H1 (cell line): ENCODE measurements around the gene CPED1. TPM values are rescaled to one million over a fixed set of nuclear protein-coding genes. Genes with fewer than 3 reads are reported as not detected.

Experiments used
- CTCF ChIA-PET: fragments of 300-600 bp; sonication (Branson Sonifier 250); formaldehyde crosslinking; loops from one replicate; lab custom pipeline; 2021; ENCODE audit not compliant: partially characterized antibody; lab: Charles Lee
- POLR2A ChIA-PET: fragments of 300-600 bp; sonication (Branson Sonifier 250); formaldehyde crosslinking; loops from one replicate; lab custom pipeline; 2021; ENCODE audit warnings: inconsistent platforms; ENCODE audit not compliant: partially characterized antibody; lab: Charles Lee
- DNase-seq, 2 experiments: peaks; one replicate each; pipeline versions ENCODE4 v3.0.0 to v3.0.0-alpha.2; 2010 to 2022; ENCODE audit warnings: low spot score in 2 of 2, low read depth in 1 of 2, mixed read lengths in 1 of 2
- FAIRE-seq: peaks from 2 replicates; lab custom pipeline; 2011; peaks lifted over from hg19 to GRCh38; lab: Jason Lieb, UNC
- H2AFZ ChIP-seq: 2 replicates; pipeline ENCODE4 v1.8.1; 2012; ENCODE audit warnings: low read length, inconsistent platforms
- H2AK5ac ChIP-seq: 2 replicates; pipeline ENCODE4 v1.6.1; 2013; ENCODE audit warnings: low read depth, low read length
- H2BK120ac ChIP-seq: replicated peaks from 2 replicates; pipeline ENCODE3; 2013; ENCODE audit warnings: low read depth, low read length, inconsistent platforms
- H2BK12ac ChIP-seq: 2 replicates; pipeline ENCODE4 v1.6.1; 2013; ENCODE audit warnings: low read depth, low read length
- H2BK15ac ChIP-seq: 2 replicates; pipeline ENCODE4 v1.6.1; 2013; ENCODE audit warnings: low read length
- H2BK20ac ChIP-seq: 2 replicates; pipeline ENCODE4 v1.6.1; 2013; ENCODE audit warnings: low read length
- H2BK5ac ChIP-seq: 2 replicates; pipeline ENCODE4 v1.6.1; 2013; ENCODE audit warnings: low read depth, low read length
- H3K14ac ChIP-seq: 2 replicates; pipeline ENCODE4 v1.6.1; 2013; ENCODE audit warnings: inconsistent platforms; ENCODE audit not compliant: insufficient read length
- H3K18ac ChIP-seq: 2 replicates; pipeline ENCODE4 v1.6.1; 2013; ENCODE audit warnings: low read length; ENCODE audit errors: extremely low read depth
- H3K23ac ChIP-seq: 2 replicates; pipeline ENCODE4 v1.6.1; 2013; ENCODE audit warnings: inconsistent platforms; ENCODE audit not compliant: insufficient read length
- H3K23me2 ChIP-seq: 2 replicates; pipeline ENCODE4 v1.6.1; 2013; ENCODE audit warnings: low read depth, low read length
- H3K27ac ChIP-seq: 2 replicates; pipeline ENCODE4 v1.6.1; 2011; ENCODE audit warnings: low read depth, low read length, inconsistent platforms
- H3K27me3 ChIP-seq, 4 experiments: replicated peaks in 1 of 4; 1 replicate in 1 of 4; 2 replicates in 3 of 4; pipeline versions ENCODE4 v1.6.1 to v1.8.1; 2011 to 2013; ENCODE audit warnings: low read length in 3 of 4, mild to moderate bottlenecking in 3 of 4, inconsistent platforms in 2 of 4, mixed read lengths in 2 of 4, moderate library complexity in 1 of 4; ENCODE audit not compliant: control insufficient read depth in 3 of 4, insufficient read depth in 3 of 4; ENCODE audit errors: extremely low read depth in 1 of 4
- H3K36me3 ChIP-seq, 4 experiments: 2 replicates each; pipeline versions ENCODE4 v1.6.1 to v1.8.1; 2011 to 2013; ENCODE audit warnings: mild to moderate bottlenecking in 4 of 4, low read length in 3 of 4, moderate library complexity in 2 of 4, control low read depth in 1 of 4, inconsistent platforms in 1 of 4; ENCODE audit not compliant: insufficient read depth in 4 of 4, control insufficient read depth in 2 of 4
- H3K4ac ChIP-seq: replicated peaks from 2 replicates; pipeline ENCODE3; 2013; ENCODE audit warnings: low read length, low read depth, mixed read lengths, inconsistent platforms; ENCODE audit not compliant: insufficient read length
- H3K4me1 ChIP-seq, 4 experiments: replicated peaks in 1 of 4; 1 replicate in 1 of 4; 2 replicates in 3 of 4; pipeline versions ENCODE4 v1.6.1 to v1.8.1; 2011 to 2013; ENCODE audit warnings: low read length in 3 of 4, inconsistent platforms in 2 of 4, mixed read lengths in 1 of 4; ENCODE audit not compliant: insufficient read depth in 4 of 4, control insufficient read depth in 3 of 4
- H3K4me2 ChIP-seq, 2 experiments: 2 replicates each; pipeline versions ENCODE4 v1.6.1 to v1.8.1; 2011 to 2013; ENCODE audit warnings: low read depth in 2 of 2, low read length in 2 of 2, control low read depth in 1 of 2, inconsistent platforms in 1 of 2, mild to moderate bottlenecking in 1 of 2; ENCODE audit not compliant: insufficient read depth in 1 of 2
- H3K4me3 ChIP-seq, 4 experiments: fragments of 200-600, 300-600 bp in 1 of 4; sonication (generic), shearing (Covaris generic), sonication (Bioruptor Twin) in 1 of 4; 2 replicates each; pipeline versions ENCODE4 v1.5.1 to v1.8.1; 2011 to 2016; ENCODE audit warnings: low read length in 4 of 4, low read depth in 3 of 4, control low read depth in 2 of 4, inconsistent platforms in 2 of 4, mild to moderate bottlenecking in 2 of 4, mixed read lengths in 1 of 4, moderate library complexity in 1 of 4; ENCODE audit not compliant: insufficient read depth in 2 of 4; ENCODE audit errors: extremely low read depth in 1 of 4
- H3K56ac ChIP-seq: replicated peaks from 2 replicates; pipeline ENCODE3; 2013; ENCODE audit warnings: low read depth, mild to moderate bottlenecking, mixed read lengths, low read length, inconsistent platforms; ENCODE audit not compliant: insufficient read length
- H3K79me1 ChIP-seq: 2 replicates; pipeline ENCODE4 v1.6.1; 2013; ENCODE audit warnings: low read depth, low read length, control low read depth
- H3K79me2 ChIP-seq, 2 experiments: 2 replicates each; pipeline versions ENCODE4 v1.6.1 to v1.8.1; 2012 to 2013; ENCODE audit warnings: low read length in 2 of 2, mild to moderate bottlenecking in 2 of 2, inconsistent platforms in 1 of 2; ENCODE audit not compliant: insufficient read depth in 2 of 2, control insufficient read depth in 1 of 2
- H3K9ac ChIP-seq, 4 experiments: replicated peaks in 1 of 4; 1 replicate in 1 of 4; 2 replicates in 3 of 4; pipeline versions ENCODE4 v1.6.1 to v1.8.1; 2011 to 2013; ENCODE audit warnings: low read depth in 3 of 4, low read length in 3 of 4, control low read depth in 2 of 4, mild to moderate bottlenecking in 2 of 4, moderate library complexity in 2 of 4, inconsistent platforms in 1 of 4; ENCODE audit errors: extremely low read depth in 1 of 4
- H3K9me3 ChIP-seq, 2 experiments: 2 replicates each; pipeline versions ENCODE4 v1.6.1 to v1.8.1; 2012 to 2013; ENCODE audit warnings: mild to moderate bottlenecking in 2 of 2, moderate library complexity in 2 of 2, control low read depth in 1 of 2, inconsistent platforms in 1 of 2, low read depth in 1 of 2, low read length in 1 of 2, mixed read lengths in 1 of 2; ENCODE audit not compliant: insufficient read depth in 2 of 2
- H4K20me1 ChIP-seq, 2 experiments: replicated peaks in 1 of 2; 2 replicates each; pipeline versions ENCODE3 to v1.8.1; 2011 to 2013; ENCODE audit warnings: inconsistent platforms in 2 of 2, low read length in 2 of 2, mild to moderate bottlenecking in 1 of 2; ENCODE audit not compliant: insufficient read depth in 2 of 2, control insufficient read depth in 1 of 2
- H4K5ac ChIP-seq: 2 replicates; pipeline ENCODE4 v1.6.1; 2013; ENCODE audit warnings: low read length, low read depth, mixed read lengths, inconsistent platforms; ENCODE audit not compliant: insufficient read length
- H4K8ac ChIP-seq: 2 replicates; pipeline ENCODE4 v1.8.0; 2013; ENCODE audit warnings: mild to moderate bottlenecking, moderate library complexity, low read length, inconsistent platforms; ENCODE audit not compliant: insufficient read depth; ENCODE audit errors: extremely low read depth
- H4K91ac ChIP-seq: replicated peaks from 2 replicates; pipeline ENCODE3; 2013; ENCODE audit warnings: low read length, mixed read lengths, inconsistent platforms; ENCODE audit not compliant: insufficient read length
- CTBP2 ChIP-seq: IDR thresholded peaks from 2 replicates; pipeline ENCODE4 v1.7.0; 2011; ENCODE audit warnings: borderline replicate concordance, mild to moderate bottlenecking, moderate library complexity, mixed read lengths, low read length; ENCODE audit not compliant: insufficient read depth, insufficient read length
- CTCF ChIP-seq, 3 experiments: IDR thresholded peaks; 1 replicate in 2 of 3; 2 replicates in 1 of 3; pipeline versions ENCODE4 v1.5.1 to v1.6.1; 2011; ENCODE audit warnings: low read length in 3 of 3, mild to moderate bottlenecking in 3 of 3, inconsistent platforms in 2 of 3, low read depth in 1 of 3, moderate library complexity in 1 of 3; ENCODE audit not compliant: insufficient read depth in 1 of 3; ENCODE audit errors: control extremely low read depth in 1 of 3
- E2F6 ChIP-seq: IDR thresholded peaks from 2 replicates; pipeline ENCODE4 v1.6.1; 2012; ENCODE audit warnings: inconsistent platforms
- JUN ChIP-seq: IDR thresholded peaks from 2 replicates; pipeline ENCODE4 v1.6.1; 2011; ENCODE audit warnings: low read depth, mild to moderate bottlenecking, improper control_type of control experiment, low read length
- KDM4A ChIP-seq: IDR thresholded peaks from one replicate; pipeline ENCODE4 v1.7.1; 2012; ENCODE audit warnings: low read depth, mild to moderate bottlenecking, moderate library complexity, low read length, inconsistent platforms; ENCODE audit not compliant: severe bottlenecking
- KDM5A ChIP-seq: fragments of 200-600 bp; IDR thresholded peaks from 2 replicates; pipeline ENCODE4 v1.7.1; 2012; ENCODE audit warnings: mild to moderate bottlenecking, low read length, inconsistent platforms, mixed read lengths
- MAFK ChIP-seq: IDR thresholded peaks from 2 replicates; pipeline ENCODE4 v1.6.1; 2012; ENCODE audit warnings: low read depth, mild to moderate bottlenecking, improper control_type of control experiment, low read length
- MAX ChIP-seq: IDR thresholded peaks from 2 replicates; pipeline ENCODE4 v1.6.1; 2012; ENCODE audit warnings: inconsistent platforms
- NANOG ChIP-seq: IDR thresholded peaks from 2 replicates; pipeline ENCODE4 v1.6.1; 2011; ENCODE audit warnings: low read length, low read depth, mild to moderate bottlenecking, inconsistent platforms; ENCODE audit not compliant: insufficient read depth, poor library complexity, severe bottlenecking
- PHF8 ChIP-seq: fragments of 200-600 bp; sonication (generic); conservative IDR thresholded peaks from 2 replicates; pipeline ENCODE4 v1.7.1; 2012; ENCODE audit warnings: low read depth, mild to moderate bottlenecking, inconsistent platforms, low read length, moderate library complexity
- POLR2AphosphoS5 ChIP-seq: IDR thresholded peaks from 2 replicates; pipeline ENCODE4 v1.6.1; 2011; ENCODE audit warnings: low read depth, low read length
- WGBS, 2 experiments: shearing (Covaris generic) in 1 of 2; methylation state at CpG; one replicate each; pipeline versions ENCODE4 v1.1.6 to v1.1.7; 2013 to 2015; ENCODE audit warnings: low lambda C conversion rate in 2 of 2, mixed read lengths in 2 of 2, inconsistent platforms in 1 of 2, low coverage in 1 of 2, missing lambda C conversion rate in 1 of 2; ENCODE audit not compliant: insufficient replicate concordance in 2 of 2, insufficient coverage in 1 of 2, insufficient read length in 1 of 2; ENCODE audit errors: extremely low coverage in 1 of 2, missing lambda C conversion rate in 1 of 2; 5-methylcytosine and 5-hydroxymethylcytosine counted together
- polyA plus RNA-seq, 7 experiments: library from polyadenylated mRNA; depleted of rRNA in 3 of 7; stranded (reverse) in 5 of 7; unstranded in 2 of 7; fragments of >200 nt in 5 of 7; fragments of 200-250 nt in 2 of 7; gene quantifications; 1 replicate in 5 of 7; 2 replicates in 1 of 7; 4 replicates in 1 of 7; pipeline versions ENCODE4 v1.2.1 to v1.2.3, GENCODE V29; 2011 to 2013; ENCODE audit warnings: missing spikeins in 2 of 7, mixed read lengths in 2 of 7
- total RNA-seq: library from RNA; stranded (reverse); fragmentation: NEBNext Ultra II Directional; extraction: Animal tissue kit (Norgen Biotek cat#: 25700); gene quantifications from 2 replicates; pipeline ENCODE4 v1.2.1, GENCODE V29; 2021

CPED1 gene
- total and polyA plus RNA-seq, 2 of the 8 experiments (the other 6 are each of a cell fraction or from before 2014, with no cell fraction given): 0.08 to 0.39 TPM

DNA sequence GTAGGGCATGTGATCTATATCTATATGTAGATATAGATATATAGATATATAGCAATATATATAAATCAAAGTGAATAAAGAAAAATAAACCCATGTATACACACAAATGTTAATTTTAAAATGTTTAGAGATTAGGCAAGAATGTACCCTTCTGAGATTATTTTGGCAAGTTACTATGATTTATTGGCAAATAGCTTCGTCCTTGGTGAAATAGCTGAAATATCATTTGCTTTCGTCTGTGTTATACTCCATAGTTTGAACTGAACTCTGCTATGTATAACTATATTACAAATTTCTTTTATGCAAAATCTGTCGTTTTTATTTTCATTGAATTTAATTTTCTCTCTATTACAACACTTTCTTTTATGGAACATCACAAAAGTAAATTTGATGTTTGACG, 57.5 kb downstream of the CPED1 start:
- Histone ChIP-seq H3K18ac (no peak overlapping the region), H4K91ac (no peak overlapping the region), H3K4me3 (no peak overlapping the region), H2BK12ac (no peak overlapping the region), H3K79me1 (no peaks in the 10 kb centered on the region), H3K4me2 (no peak overlapping the region), H2BK5ac (no peak overlapping the region), H4K8ac (no peak overlapping the region), H2AK5ac (no peak overlapping the region), H2AFZ (no peak overlapping the region), H3K9ac (no peak overlapping the region), H3K27ac (no peak overlapping the region), H4K5ac (no peak overlapping the region), H2BK15ac (no peak overlapping the region), H3K23me2 (no peaks in the 10 kb centered on the region), H2BK20ac (no peak overlapping the region), H3K9me3 (no peaks in the 10 kb centered on the region), H3K27me3 (no peaks in the 10 kb centered on the region), H2BK120ac (no peak overlapping the region), H3K23ac (no peak overlapping the region), H3K4me1 (peaks cover 3 to 9% (median 4%) of the 10 kb centered on the region in 4 experiments; a peak in 2 of 7 replicates), H3K14ac (no peak overlapping the region), H3K79me2 (no peaks in the 10 kb centered on the region), H3K56ac (no peak overlapping the region), H3K4ac (no peak overlapping the region), H4K20me1 (no peaks in the 10 kb centered on the region), H3K36me3 (no peaks in the 10 kb centered on the region)
- 84% methylated on average over 4 of the region's 4 CpGs; no CpG with 5 or more reads in 1 of the 2 experiments for WGBS, 2 experiments
- POLR2A ChIA-PET: no interaction called here
- no peak for DNase-seq
- CTCF ChIA-PET: no interaction called here
- FAIRE-seq: no peak
- no peak for TF ChIP-seq KDM5A
- no peak for TF ChIP-seq CTBP2
- TF ChIP-seq CTCF (IDR thresholded peaks at IDR 0.05; ENCODE audit: control extremely low read depth in 1 of 3, insufficient read depth in 1 of 3, low read depth in 1 of 3, low read length in 3 of 3): no peak
- no peak for TF ChIP-seq KDM4A
- no peak for TF ChIP-seq E2F6
- TF ChIP-seq NANOG: no peak
- TF ChIP-seq PHF8: no peak
- TF ChIP-seq JUN: no peak
- no peak for TF ChIP-seq MAX
- TF ChIP-seq POLR2AphosphoS5: no peak
- TF ChIP-seq MAFK: no peak
